H9 (cell line): ENCODE data around the gene PSAPL1. TPM values are rescaled to one million over a fixed set of nuclear protein-coding genes. Genes with fewer than 3 reads are reported as not detected.

Experiments used
- DNase-seq: peaks from one replicate; pipeline ENCODE4 v3.0.0-alpha.2; 2017
- H2AFZ ChIP-seq: one replicate; pipeline ENCODE4 v1.6.1; 2013; ENCODE audit warnings: mild to moderate bottlenecking, low read length, control low read depth, moderate library complexity
- H2AK5ac ChIP-seq: 2 replicates; pipeline ENCODE4 v1.6.1; 2013; ENCODE audit warnings: low read length, control low read depth, mixed read lengths; ENCODE audit not compliant: insufficient read length
- H2BK120ac ChIP-seq: one replicate; pipeline ENCODE4 v1.6.1; 2013; ENCODE audit warnings: low read depth, mild to moderate bottlenecking, low read length, control low read depth, inconsistent platforms; ENCODE audit not compliant: poor library complexity, severe bottlenecking
- H2BK12ac ChIP-seq: 2 replicates; pipeline ENCODE4 v1.6.1; 2013; ENCODE audit warnings: low read length, control low read depth, mixed read lengths, low read depth; ENCODE audit not compliant: insufficient read length
- H2BK15ac ChIP-seq: 2 replicates; pipeline ENCODE4 v1.6.1; 2013; ENCODE audit warnings: low read depth, low read length, control low read depth
- H2BK20ac ChIP-seq: one replicate; pipeline ENCODE4 v1.6.1; 2013; ENCODE audit warnings: low read depth, mild to moderate bottlenecking, low read length, control low read depth, inconsistent platforms; ENCODE audit not compliant: poor library complexity, severe bottlenecking
- H2BK5ac ChIP-seq: 2 replicates; pipeline ENCODE4 v1.6.1; 2013; ENCODE audit warnings: low read length, control low read depth, mixed read lengths; ENCODE audit not compliant: insufficient read length
- H3K14ac ChIP-seq: 2 replicates; pipeline ENCODE4 v1.6.1; 2013; ENCODE audit warnings: low read length, control low read depth; ENCODE audit not compliant: insufficient read depth
- H3K18ac ChIP-seq: 2 replicates; pipeline ENCODE4 v1.6.1; 2013; ENCODE audit warnings: low read depth, mild to moderate bottlenecking, mixed read lengths, low read length, control low read depth; ENCODE audit not compliant: insufficient read length
- H3K23ac ChIP-seq: 2 replicates; pipeline ENCODE4 v1.6.1; 2013; ENCODE audit warnings: low read length, control low read depth, mixed read lengths, low read depth; ENCODE audit not compliant: insufficient read length
- H3K23me2 ChIP-seq: 2 replicates; pipeline ENCODE4 v1.6.1; 2013; ENCODE audit warnings: low read depth, mild to moderate bottlenecking, mixed read lengths, low read length, control low read depth; ENCODE audit not compliant: insufficient read length, poor library complexity, severe bottlenecking
- H3K27ac ChIP-seq: 2 replicates; pipeline ENCODE4 v1.5.1; 2013; ENCODE audit warnings: low read length, control low read depth, mixed read lengths, low read depth; ENCODE audit not compliant: insufficient read length
- H3K27me3 ChIP-seq: 2 replicates; pipeline ENCODE4 v1.6.1; 2013; ENCODE audit warnings: low read length, control low read depth, inconsistent platforms; ENCODE audit not compliant: insufficient read depth
- H3K4ac ChIP-seq: 2 replicates; pipeline ENCODE4 v1.6.1; 2013; ENCODE audit warnings: low read depth, mild to moderate bottlenecking, control low read depth, inconsistent platforms, low read length, moderate library complexity
- H3K4me1 ChIP-seq: 2 replicates; pipeline ENCODE4 v1.6.1; 2013; ENCODE audit warnings: low read length, control low read depth, inconsistent platforms; ENCODE audit not compliant: insufficient read depth
- H3K4me2 ChIP-seq: 2 replicates; pipeline ENCODE4 v1.6.1; 2013; ENCODE audit warnings: low read length, control low read depth, mixed read lengths; ENCODE audit not compliant: insufficient read length, insufficient read depth
- H3K56ac ChIP-seq: 2 replicates; pipeline ENCODE4 v1.6.1; 2013; ENCODE audit warnings: low read depth, mild to moderate bottlenecking, mixed read lengths, low read length, control low read depth; ENCODE audit not compliant: insufficient read length
- H3K79me1 ChIP-seq: 2 replicates; pipeline ENCODE4 v1.6.1; 2013; ENCODE audit warnings: low read depth, mild to moderate bottlenecking, moderate library complexity, low read length, control low read depth, inconsistent platforms; ENCODE audit not compliant: insufficient read depth, poor library complexity, severe bottlenecking
- H3K79me2 ChIP-seq: 2 replicates; pipeline ENCODE4 v1.6.1; 2013; ENCODE audit warnings: low read length, control low read depth, inconsistent platforms; ENCODE audit not compliant: insufficient read depth
- H3K9ac ChIP-seq: 2 replicates; pipeline ENCODE4 v1.6.1; 2013; ENCODE audit warnings: low read length, control low read depth, mixed read lengths; ENCODE audit not compliant: insufficient read length; ENCODE audit errors: extremely low read depth
- H3K9me3 ChIP-seq: one replicate; pipeline ENCODE4 v1.6.1; 2013; ENCODE audit warnings: low read depth, low read length, inconsistent platforms; ENCODE audit not compliant: control insufficient read depth
- H3T11ph ChIP-seq: one replicate; pipeline ENCODE4 v1.6.1; 2013; ENCODE audit warnings: mild to moderate bottlenecking, low read length, control low read depth, inconsistent platforms
- H4K20me1 ChIP-seq: one replicate; pipeline ENCODE4 v1.6.1; 2013; ENCODE audit not compliant: control insufficient read depth, insufficient read length, insufficient read depth
- H4K5ac ChIP-seq: 2 replicates; pipeline ENCODE4 v1.6.1; 2013; ENCODE audit warnings: low read depth, mild to moderate bottlenecking, mixed read lengths, low read length, control low read depth; ENCODE audit not compliant: insufficient read length
- H4K8ac ChIP-seq: replicated peaks from 2 replicates; pipeline ENCODE4 v1.6.1; 2013; ENCODE audit warnings: low read length, control low read depth, mixed read lengths, low read depth; ENCODE audit not compliant: insufficient read length
- H4K91ac ChIP-seq: 2 replicates; pipeline ENCODE4 v1.6.1; 2013; ENCODE audit warnings: low read depth, mild to moderate bottlenecking, moderate library complexity, mixed read lengths, low read length, control low read depth; ENCODE audit not compliant: insufficient read length
- H3K27ac Mint-ChIP-seq, 3 experiments: 2 replicates in 2 of 3; 3 replicates in 1 of 3; pipeline ENCODE4 v1.8.0; 2020 to 2021; ENCODE audit warnings: mixed read lengths in 3 of 3, mild to moderate bottlenecking in 1 of 3, moderate library complexity in 1 of 3
- H3K27me3 Mint-ChIP-seq: 2 replicates; pipeline ENCODE4 v1.8.0; 2021; ENCODE audit warnings: low read depth, mild to moderate bottlenecking, moderate library complexity, mixed read lengths
- H3K36me3 Mint-ChIP-seq, 3 experiments: 2 replicates in 2 of 3; 3 replicates in 1 of 3; pipeline ENCODE4 v1.8.0; 2020 to 2021; ENCODE audit warnings: low read depth in 3 of 3, mixed read lengths in 3 of 3; ENCODE audit not compliant: insufficient read depth in 1 of 3
- H3K4me1 Mint-ChIP-seq, 2 experiments: 2 replicates each; pipeline ENCODE4 v1.8.0; 2020; ENCODE audit warnings: mixed read lengths in 2 of 2
- H3K4me3 Mint-ChIP-seq, 2 experiments: 2 replicates in 1 of 2; 3 replicates in 1 of 2; pipeline ENCODE4 v1.8.0; 2020 to 2021; ENCODE audit warnings: mild to moderate bottlenecking in 2 of 2, mixed read lengths in 2 of 2, moderate library complexity in 1 of 2
- H3K9me3 Mint-ChIP-seq, 2 experiments: 2 replicates in 1 of 2; 3 replicates in 1 of 2; pipeline ENCODE4 v1.8.0; 2020; ENCODE audit warnings: mild to moderate bottlenecking in 2 of 2, mixed read lengths in 2 of 2, moderate library complexity in 1 of 2
- WGBS: extraction: QIAGEN DNeasy Blood & Tissue Kit; methylation state at CpG from one replicate; pipeline ENCODE4 v1.1.7; 2013; ENCODE audit warnings: missing lambda C conversion rate, low lambda C conversion rate, mixed read lengths; ENCODE audit not compliant: insufficient read length; ENCODE audit errors: extremely low coverage; 5-methylcytosine and 5-hydroxymethylcytosine counted together
- total RNA-seq: library from RNA; stranded (reverse); gene quantifications from 2 replicates; pipeline ENCODE4 v1.2.1, GENCODE V29; 2021
- TF ChIP-seq, protein P1 (sequence below): fragments of 200-600 bp; sonication (generic); conservative IDR thresholded peaks from 3 replicates; pipeline ENCODE4 v1.8.0; 2021; ENCODE audit warnings: antibody characterized with exemption, mild to moderate bottlenecking

Gene PSAPL1
- total RNA-seq, 1 experiment from 2014 or later: 0.04 TPM

GRCh38 chr4:7448036-7448435 lies 13.3 kb upstream of the PSAPL1 start:
- no peak overlapping the region for H2AFZ ChIP-seq
- H3K18ac ChIP-seq: no peak overlapping the region
- no CpG with 5 or more reads among the region's 16 CpGs for WGBS
- H3K4me1 ChIP-seq: no peaks in the 10 kb centered on the region
- no peak overlapping the region for H4K8ac ChIP-seq
- Mint-ChIP-seq H3K9me3 (no peaks in the 10 kb centered on the region; a peak in 1 of 5 replicates), H3K27ac (no peak overlapping the region), H3K27me3 (peaks cover 15% of the 10 kb centered on the region), H3K4me1 (peaks cover 2 to 17% of the 10 kb centered on the region in 2 experiments; a peak in 3 of 4 replicates), H3K4me3 (no peak overlapping the region), H3K36me3 (no peaks in the 10 kb centered on the region; a peak in 1 of 7 replicates)
- H3K9me3 ChIP-seq: no peaks in the 10 kb centered on the region
- no peak overlapping the region for H3K9ac ChIP-seq
- H2BK5ac ChIP-seq: no peak overlapping the region
- H3T11ph ChIP-seq: no peak overlapping the region
- no peak overlapping the region for H2AK5ac ChIP-seq
- no peak overlapping the region for H3K4me2 ChIP-seq
- no peak overlapping the region for H3K56ac ChIP-seq
- H2BK15ac ChIP-seq: no peak overlapping the region
- H3K79me1 ChIP-seq: no peaks in the 10 kb centered on the region
- H4K5ac ChIP-seq: no peak overlapping the region
- no peak overlapping the region for H3K14ac ChIP-seq
- no peak overlapping the region for H2BK20ac ChIP-seq
- no peak overlapping the region for H3K4ac ChIP-seq
- no peak overlapping the region for H2BK120ac ChIP-seq
- TF ChIP-seq, protein P1, sequence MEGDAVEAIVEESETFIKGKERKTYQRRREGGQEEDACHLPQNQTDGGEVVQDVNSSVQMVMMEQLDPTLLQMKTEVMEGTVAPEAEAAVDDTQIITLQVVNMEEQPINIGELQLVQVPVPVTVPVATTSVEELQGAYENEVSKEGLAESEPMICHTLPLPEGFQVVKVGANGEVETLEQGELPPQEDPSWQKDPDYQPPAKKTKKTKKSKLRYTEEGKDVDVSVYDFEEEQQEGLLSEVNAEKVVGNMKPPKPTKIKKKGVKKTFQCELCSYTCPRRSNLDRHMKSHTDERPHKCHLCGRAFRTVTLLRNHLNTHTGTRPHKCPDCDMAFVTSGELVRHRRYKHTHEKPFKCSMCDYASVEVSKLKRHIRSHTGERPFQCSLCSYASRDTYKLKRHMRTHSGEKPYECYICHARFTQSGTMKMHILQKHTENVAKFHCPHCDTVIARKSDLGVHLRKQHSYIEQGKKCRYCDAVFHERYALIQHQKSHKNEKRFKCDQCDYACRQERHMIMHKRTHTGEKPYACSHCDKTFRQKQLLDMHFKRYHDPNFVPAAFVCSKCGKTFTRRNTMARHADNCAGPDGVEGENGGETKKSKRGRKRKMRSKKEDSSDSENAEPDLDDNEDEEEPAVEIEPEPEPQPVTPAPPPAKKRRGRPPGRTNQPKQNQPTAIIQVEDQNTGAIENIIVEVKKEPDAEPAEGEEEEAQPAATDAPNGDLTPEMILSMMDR: no peak
- H3K79me2 ChIP-seq: no peaks in the 10 kb centered on the region
- no peak for DNase-seq
- no peaks in the 10 kb centered on the region for H3K27me3 ChIP-seq
- no peaks in the 10 kb centered on the region for H3K23me2 ChIP-seq
- no peak overlapping the region for H2BK12ac ChIP-seq
- H3K27ac ChIP-seq: no peak overlapping the region
- H3K23ac ChIP-seq: no peak overlapping the region
- no peaks in the 10 kb centered on the region for H4K20me1 ChIP-seq
- H4K91ac ChIP-seq: no peak overlapping the region
